ENCODE results near the gene IMP4. TPM values are rescaled to one million over a fixed set of nuclear protein-coding genes. Genes with fewer than 3 reads are reported as not detected.

IMP4 gene
- total RNA-seq, 1 donor from 2014 or later = 48.5 TPM

DNA sequence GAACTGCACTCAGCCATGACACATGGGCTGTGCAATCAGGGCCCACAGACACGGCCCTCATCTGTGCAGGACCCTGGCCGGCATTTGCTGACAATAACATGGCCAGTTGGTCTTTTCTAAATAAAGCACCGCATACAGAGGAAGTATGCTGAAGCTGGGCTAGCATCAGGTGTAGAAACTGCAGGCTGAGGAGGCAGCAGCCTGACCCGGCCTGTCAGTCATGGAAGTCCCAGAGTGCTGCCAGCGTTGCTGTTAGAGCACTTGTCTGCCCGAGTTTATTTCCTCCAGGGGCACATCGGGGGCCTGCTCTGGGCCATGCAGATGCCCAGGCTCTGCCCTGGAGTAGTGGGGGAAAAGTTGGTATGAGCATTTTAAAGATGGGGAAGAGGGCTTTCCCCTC, 9.0 kb downstream of the IMP4 start:
- peaks cover 24% of the 10 kb centered on the region for H3K4me1 Mint-ChIP-seq (ENCODE audit: unreplicated experiment)
- peaks cover 15% of the 10 kb centered on the region for H3K36me3 Mint-ChIP-seq (ENCODE audit: unreplicated experiment)
- no peak overlapping the region for H3K27ac Mint-ChIP-seq (ENCODE audit: unreplicated experiment)
- TF ChIP-seq, protein P1, sequence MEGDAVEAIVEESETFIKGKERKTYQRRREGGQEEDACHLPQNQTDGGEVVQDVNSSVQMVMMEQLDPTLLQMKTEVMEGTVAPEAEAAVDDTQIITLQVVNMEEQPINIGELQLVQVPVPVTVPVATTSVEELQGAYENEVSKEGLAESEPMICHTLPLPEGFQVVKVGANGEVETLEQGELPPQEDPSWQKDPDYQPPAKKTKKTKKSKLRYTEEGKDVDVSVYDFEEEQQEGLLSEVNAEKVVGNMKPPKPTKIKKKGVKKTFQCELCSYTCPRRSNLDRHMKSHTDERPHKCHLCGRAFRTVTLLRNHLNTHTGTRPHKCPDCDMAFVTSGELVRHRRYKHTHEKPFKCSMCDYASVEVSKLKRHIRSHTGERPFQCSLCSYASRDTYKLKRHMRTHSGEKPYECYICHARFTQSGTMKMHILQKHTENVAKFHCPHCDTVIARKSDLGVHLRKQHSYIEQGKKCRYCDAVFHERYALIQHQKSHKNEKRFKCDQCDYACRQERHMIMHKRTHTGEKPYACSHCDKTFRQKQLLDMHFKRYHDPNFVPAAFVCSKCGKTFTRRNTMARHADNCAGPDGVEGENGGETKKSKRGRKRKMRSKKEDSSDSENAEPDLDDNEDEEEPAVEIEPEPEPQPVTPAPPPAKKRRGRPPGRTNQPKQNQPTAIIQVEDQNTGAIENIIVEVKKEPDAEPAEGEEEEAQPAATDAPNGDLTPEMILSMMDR (IDR thresholded peaks at IDR 0.05) = no peak
- peak; percentile 73 for DNase-seq (ENCODE audit: extremely low spot score, unreplicated experiment)
- H3K4me3 Mint-ChIP-seq (ENCODE audit: unreplicated experiment) = no peak overlapping the region
- no peaks in the 10 kb centered on the region for H3K9me3 Mint-ChIP-seq (ENCODE audit: unreplicated experiment)
- H3K27me3 Mint-ChIP-seq (ENCODE audit: unreplicated experiment) = no peaks in the 10 kb centered on the region

DNA sequence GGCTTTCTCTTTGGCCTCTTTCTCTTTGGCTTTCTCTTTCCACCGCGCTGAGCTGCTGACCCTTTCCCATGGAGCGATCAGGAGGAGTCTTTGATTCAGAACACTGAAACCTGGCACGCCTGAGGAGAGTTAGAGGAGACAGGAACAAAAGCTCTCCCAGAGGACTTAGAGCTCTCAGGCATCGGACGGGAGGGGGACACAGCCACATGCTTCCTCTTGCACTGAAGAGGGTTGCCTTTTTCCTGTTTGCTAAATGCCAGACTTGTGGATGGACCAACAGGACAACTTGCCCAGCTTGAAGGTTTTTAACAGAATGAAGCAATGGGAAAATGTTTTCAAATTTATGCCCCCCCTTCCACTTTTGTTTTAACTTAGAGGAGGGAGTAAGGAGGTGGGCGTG, 9.5 kb downstream of the IMP4 start:
- Mint-ChIP-seq H3K27ac (ENCODE audit: unreplicated experiment) (no peak overlapping the region), H3K4me3 (ENCODE audit: unreplicated experiment) (no peak overlapping the region), H3K36me3 (ENCODE audit: unreplicated experiment) (peaks cover 11% of the 10 kb centered on the region), H3K9me3 (ENCODE audit: unreplicated experiment) (no peaks in the 10 kb centered on the region), H3K27me3 (ENCODE audit: unreplicated experiment) (no peaks in the 10 kb centered on the region), H3K4me1 (ENCODE audit: unreplicated experiment) (peaks cover 24% of the 10 kb centered on the region)
- DNase-seq (ENCODE audit: extremely low spot score, unreplicated experiment) = no peak
- TF ChIP-seq, protein P1 (IDR thresholded peaks at IDR 0.05) = no peak

DNA sequence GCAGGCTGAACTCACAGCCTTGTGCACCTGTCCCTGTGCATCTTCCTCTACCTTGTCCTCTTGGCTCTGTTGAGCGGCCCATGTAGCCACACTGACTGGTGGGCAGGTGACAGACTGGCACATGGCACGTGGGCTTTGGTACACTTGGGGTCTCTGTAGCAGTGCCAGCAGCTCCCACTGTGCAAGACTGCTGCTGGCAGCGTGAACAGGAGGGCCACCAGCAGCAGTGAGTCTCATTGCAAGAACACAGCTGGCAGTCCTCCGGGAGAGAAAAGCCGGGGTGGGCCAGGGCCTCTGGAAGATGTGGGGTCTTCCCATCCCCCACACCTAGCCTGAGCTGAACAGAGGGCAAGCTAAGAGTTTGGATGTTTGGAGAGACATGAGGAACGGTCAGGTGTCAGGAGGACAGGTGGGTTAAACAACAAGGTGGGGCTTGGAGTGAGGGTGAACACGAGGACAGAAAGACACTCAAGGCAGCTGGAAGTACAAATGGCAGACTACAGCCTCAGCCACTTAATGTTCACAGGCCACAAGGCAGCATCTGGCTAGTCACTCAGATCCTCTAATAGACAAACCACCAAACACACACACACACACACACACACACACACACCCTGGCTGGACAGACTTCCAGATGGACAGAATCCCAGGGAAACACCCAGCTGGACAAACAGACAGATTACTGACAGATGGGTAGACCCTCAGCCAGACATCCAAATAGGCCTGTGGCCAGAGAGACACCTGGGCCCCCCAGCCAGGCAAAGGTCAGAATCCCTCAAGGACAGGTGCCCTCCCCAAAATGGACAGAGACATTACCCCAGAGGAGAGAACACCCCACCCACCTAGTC, 10.8 kb downstream of the IMP4 start:
- Mint-ChIP-seq H3K36me3 (ENCODE audit: unreplicated experiment) (no peaks in the 10 kb centered on the region), H3K4me3 (ENCODE audit: unreplicated experiment) (no peak overlapping the region), H3K27ac (ENCODE audit: unreplicated experiment) (no peak overlapping the region), H3K4me1 (ENCODE audit: unreplicated experiment) (peaks cover 24% of the 10 kb centered on the region), H3K9me3 (ENCODE audit: unreplicated experiment) (no peaks in the 10 kb centered on the region), H3K27me3 (ENCODE audit: unreplicated experiment) (no peaks in the 10 kb centered on the region)
- TF ChIP-seq, protein P1 (IDR thresholded peaks at IDR 0.05) = no peak
- DNase-seq (ENCODE audit: extremely low spot score, unreplicated experiment) = peak; percentile 64

DNA sequence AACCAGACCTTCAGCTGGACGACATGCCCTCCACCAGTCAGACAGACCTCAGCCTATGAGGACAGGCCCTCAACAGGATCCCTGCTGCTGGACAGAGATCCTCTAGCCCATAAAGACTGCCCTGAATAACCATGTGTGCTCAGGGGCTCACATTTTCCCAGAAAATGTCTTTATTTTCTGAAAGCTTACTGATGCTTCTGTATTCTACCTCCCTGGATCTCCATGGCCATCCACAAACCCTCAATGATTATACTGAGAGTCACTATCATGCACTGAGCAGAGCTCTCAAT, 11.4 kb downstream of the IMP4 start:
- Mint-ChIP-seq H3K36me3 (ENCODE audit: unreplicated experiment) (no peaks in the 10 kb centered on the region), H3K4me1 (ENCODE audit: unreplicated experiment) (peaks cover 24% of the 10 kb centered on the region), H3K27me3 (ENCODE audit: unreplicated experiment) (no peaks in the 10 kb centered on the region), H3K27ac (ENCODE audit: unreplicated experiment) (no peak overlapping the region), H3K9me3 (ENCODE audit: unreplicated experiment) (no peaks in the 10 kb centered on the region), H3K4me3 (ENCODE audit: unreplicated experiment) (peak overlapping the region; percentile 78)
- TF ChIP-seq, protein P1 (IDR thresholded peaks at IDR 0.05) = no peak
- no peak for DNase-seq (ENCODE audit: extremely low spot score, unreplicated experiment)

DNA sequence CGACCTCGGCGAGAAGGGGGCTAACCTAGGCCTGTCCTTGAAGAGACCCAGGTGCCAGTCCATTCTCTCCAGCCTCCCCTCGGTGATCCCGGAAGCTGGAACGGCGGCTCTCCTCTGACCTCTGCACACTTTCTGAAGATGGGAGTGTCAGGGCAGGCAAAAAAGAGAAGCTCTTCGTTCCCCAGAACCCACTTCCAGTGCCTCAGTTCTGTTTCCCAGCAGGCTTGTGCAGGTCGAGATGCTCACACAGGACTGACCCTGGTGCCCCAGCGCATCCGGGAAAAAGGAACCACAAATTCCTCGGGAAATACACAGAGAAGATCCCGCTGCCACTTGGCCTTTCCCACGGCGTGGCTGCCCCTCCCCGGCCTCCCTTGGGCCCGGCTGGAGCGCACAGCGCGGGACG, 12.5 kb downstream of the IMP4 start:
- Mint-ChIP-seq H3K4me3 (ENCODE audit: unreplicated experiment) (peak overlapping the region; percentile 78), H3K27ac (ENCODE audit: unreplicated experiment) (peak overlapping the region; percentile 47), H3K4me1 (ENCODE audit: unreplicated experiment) (peaks cover 24% of the 10 kb centered on the region), H3K27me3 (ENCODE audit: unreplicated experiment) (no peaks in the 10 kb centered on the region), H3K36me3 (ENCODE audit: unreplicated experiment) (no peaks in the 10 kb centered on the region), H3K9me3 (ENCODE audit: unreplicated experiment) (no peaks in the 10 kb centered on the region)
- no peak for DNase-seq (ENCODE audit: extremely low spot score, unreplicated experiment)
- TF ChIP-seq, protein P1 (IDR thresholded peaks at IDR 0.05) = no peak

Measured in osteocyte (in vitro differentiated cells).